K562 (cell line): ENCODE data around the gene MARVELD1. TPM values are rescaled to one million over a fixed set of nuclear protein-coding genes. Genes with fewer than 3 reads are reported as not detected.

Experiments used
- ATF4 ChIP-seq: fragments of 450-650 bp; formaldehyde crosslinking; IDR thresholded peaks from 2 replicates; pipeline ENCODE4 v1.4.0; 2022; ENCODE audit warnings: mild to moderate bottlenecking, moderate library complexity
- CTCFL ChIP-seq: IDR thresholded peaks from 2 replicates; pipeline ENCODE4 v1.6.1; 2011; ENCODE audit warnings: borderline replicate concordance, low read depth, mild to moderate bottlenecking, moderate library complexity, low read length; ENCODE audit not compliant: insufficient read depth, poor library complexity, severe bottlenecking
- CUX1 ChIP-seq: fragments of 200-800 bp; sonication (Bioruptor generic); IDR thresholded peaks from 2 replicates; pipeline ENCODE4 v1.6.1; 2016; ENCODE audit warnings: missing genetic modification characterization, missing compliant biosample characterization
- GTF2F1 ChIP-seq: IDR thresholded peaks from 2 replicates; pipeline ENCODE4 v1.6.1; 2011; ENCODE audit warnings: low read depth, low read length, improper control_type of control experiment
- KDM4B ChIP-seq, 2 experiments: fragments of 450-650 bp in 1 of 2; sonication (generic) in 1 of 2; IDR thresholded peaks; 2 replicates each; pipeline ENCODE4 v1.6.1; 2016 to 2017; ENCODE audit warnings: borderline replicate concordance in 2 of 2, antibody characterized with exemption in 1 of 2, low read depth in 1 of 2, mild to moderate bottlenecking in 1 of 2
- MCM5 ChIP-seq: fragments of 450-650 bp; IDR thresholded peaks from 2 replicates; pipeline ENCODE4 v1.6.1; 2016; ENCODE audit warnings: low read depth
- MIER1 ChIP-seq: fragments of 450-650 bp; IDR thresholded peaks from 2 replicates; pipeline ENCODE4 v1.6.1; 2016; ENCODE audit warnings: antibody characterized with exemption, mild to moderate bottlenecking, low read depth
- NEUROD1 ChIP-seq: fragments of 150-350 bp; IDR thresholded peaks from 2 replicates; pipeline ENCODE4 v1.6.1; 2014; ENCODE audit warnings: borderline replicate concordance, low read length, low read depth; ENCODE audit not compliant: partially characterized antibody
- RAD21 ChIP-seq, 2 experiments: fragments of 250-450 bp in 1 of 2; fragments of 450-650 bp in 1 of 2; sonication (Bioruptor Pico) in 1 of 2; formaldehyde crosslinking in 1 of 2; IDR thresholded peaks in 1 of 2; conservative IDR thresholded peaks in 1 of 2; 2 replicates each; pipeline versions ENCODE4 v1.4.0 to v1.8.0; 2020 to 2022; ENCODE audit warnings: mild to moderate bottlenecking in 2 of 2, moderate library complexity in 1 of 2
- SMC3 ChIP-seq: conservative IDR thresholded peaks from 2 replicates; pipeline ENCODE4 v1.6.1; 2011; ENCODE audit warnings: low read depth, low read length, improper control_type of control experiment; ENCODE audit not compliant: insufficient read depth
- SREBF1 ChIP-seq: fragments of 150-350 bp; IDR thresholded peaks from 2 replicates; pipeline ENCODE4 v1.6.1; 2014; ENCODE audit warnings: antibody characterized with exemption, low read depth, low read length, borderline replicate concordance
- TARDBP ChIP-seq: fragments of 450-650 bp; IDR thresholded peaks from 2 replicates; pipeline ENCODE4 v1.6.1; 2016
- TOE1 ChIP-seq, 2 experiments: fragments of 450-650 bp in 1 of 2; sonication (generic) in 1 of 2; formaldehyde crosslinking in 1 of 2; IDR thresholded peaks; 2 replicates each; pipeline versions ENCODE4 v1.7.1 to v1.8.0; 2016 to 2022; ENCODE audit warnings: borderline replicate concordance in 2 of 2, mild to moderate bottlenecking in 2 of 2, antibody characterized with exemption in 1 of 2, inconsistent platforms in 1 of 2, low read depth in 1 of 2, missing genetic modification reagents in 1 of 2, moderate library complexity in 1 of 2
- ZNF143 ChIP-seq: sonication (generic); formaldehyde crosslinking; IDR thresholded peaks from 2 replicates; pipeline ENCODE4 v1.9.0; 2022; ENCODE audit warnings: mild to moderate bottlenecking, missing genetic modification reagents
- ZNF316 ChIP-seq: fragments of 450-650 bp; IDR thresholded peaks from 2 replicates; pipeline ENCODE4 v1.6.1; 2016
- polyA plus RNA-seq, 8 experiments: library from polyadenylated mRNA; depleted of rRNA in 4 of 8; stranded (reverse) in 5 of 8; unstranded in 3 of 8; fragments of >200 nt; fragmentation: Nextera tagmentation in 2 of 8; fragmentation: Illumina TruSeq in 1 of 8; extraction: Ambion mirVana in 2 of 8; extraction: Trizol in 1 of 8; gene quantifications; 2 replicates each; pipeline versions ENCODE4 v1.2.1 to v1.2.3, GENCODE V29; 2011 to 2014; ENCODE audit warnings: inconsistent platforms in 1 of 8, missing spikeins in 1 of 8
- total RNA-seq, 7 experiments: library from RNA; depleted of rRNA in 6 of 7; stranded (reverse); fragments of >200 nt in 6 of 7; fragmentation: Illumina TruSeq in 2 of 7; extraction: Trizol in 2 of 7; gene quantifications; 2 replicates each; pipeline versions ENCODE4 v1.2.1 to v1.2.3, GENCODE V29; 2011 to 2021; ENCODE audit warnings: low replicate concordance in 1 of 7

The MARVELD1 gene
- total and polyA plus RNA-seq, 9 of the 15 experiments (the other 6 are each of a cell fraction or from before 2014, with no cell fraction given): 2.7 to 12.5 (median 5.3) TPM

- TF ChIP-seq CTCFL (no peak), TOE1 (IDR thresholded peaks at IDR 0.05; ENCODE audit: borderline replicate concordance) (no peak), TOE1 (CRISPR knock-in tag; IDR thresholded peaks at IDR 0.05; ENCODE audit: borderline replicate concordance, low read depth) (no peak), KDM4B (IDR thresholded peaks at IDR 0.05; ENCODE audit: borderline replicate concordance in 2 of 2, low read depth in 1 of 2) (no peak), MCM5 (no peak), GTF2F1 (no peak), NEUROD1 (no peak), MIER1 (no peak), SREBF1 (no peak), TARDBP (no peak), ATF4 (CRISPR knock-in tag) (no peak), RAD21 (CRISPR knock-in tag; conservative IDR thresholded peaks at IDR 0.05 in 1 of 2, IDR thresholded peaks at IDR 0.05 in 1 of 2) (peak; percentile 64 to 78), ZNF316 (peak; percentile 47), CUX1 (no peak), ZNF143 (CRISPR knock-in tag) (no peak), SMC3 (peak; percentile 57)
Measured at GRCh38 chr10:97708976-97709946, 4.3 kb upstream of the MARVELD1 start (continued).
